ENCODE results near the gene CYP2D6.

- TF ChIP-seq POLR2AphosphoS5 (IDR thresholded peaks at IDR 0.05; ENCODE audit: low read depth, low read length) (no peak), POLR2A (IDR thresholded peaks at IDR 0.05; ENCODE audit: low read depth, low read length) (no peak)
Observed at GRCh38 chr22:42101199-42101598, 29.4 kb downstream of the CYP2D6 start.

Data from GM12892 (cell line).